ENCODE results near the gene STAC2. TPM values are rescaled to one million over a fixed set of nuclear protein-coding genes. Genes with fewer than 3 reads are reported as not detected.

The STAC2 gene
- polyA plus RNA-seq, 1 of the 3 experiments (the other 2 are of a cell fraction): 0.07 TPM

DNA sequence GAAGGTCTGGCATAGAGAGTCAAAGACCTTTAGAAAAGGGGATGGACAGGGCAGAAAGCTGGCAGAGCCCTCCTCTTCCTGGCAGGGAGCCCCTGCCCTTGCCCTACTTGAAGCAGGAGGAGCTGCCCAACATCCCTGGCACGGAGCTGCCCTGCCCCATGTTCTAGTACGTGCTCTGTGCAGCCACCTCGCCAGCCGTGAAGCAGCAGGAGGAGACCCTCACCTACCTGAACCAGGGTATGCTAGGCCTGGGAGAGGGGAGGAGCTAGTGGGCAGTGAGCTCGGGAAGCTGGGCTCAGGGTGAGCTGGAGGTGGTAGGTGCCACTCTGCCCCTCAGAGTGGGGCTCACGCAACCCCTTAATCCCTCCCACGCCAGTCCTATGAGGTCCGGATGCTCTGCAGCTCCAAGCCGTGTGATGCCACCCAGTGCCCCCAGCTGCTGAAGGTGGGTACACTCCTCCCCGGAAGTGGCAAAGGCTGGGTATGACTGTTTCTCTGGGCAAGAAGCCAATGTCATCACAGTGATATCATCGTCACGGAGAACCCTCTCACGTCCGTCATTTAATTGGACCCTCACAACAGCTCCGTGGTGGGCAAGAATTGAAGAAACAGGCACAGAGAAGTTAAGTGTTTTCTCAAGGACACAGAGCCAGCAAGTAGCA, 12.7 kb upstream of the STAC2 start:
- POLR2A ChIA-PET: interaction anchor here (0.7 to 1.4 kb wide), 3 partner anchors 31 to 38 kb away, joined by 3 to 9 read pairs (median 4); partner anchors contain the start of gene RPL19
- CTCF ChIA-PET: interaction anchor here (0.7 to 22.6 kb wide), 12 partner anchors 6 to 385 kb away, joined by 3 to 781 read pairs (median 4); partner anchors contain the start of genes CACNB1, RPL19 and STAC2

DNA sequence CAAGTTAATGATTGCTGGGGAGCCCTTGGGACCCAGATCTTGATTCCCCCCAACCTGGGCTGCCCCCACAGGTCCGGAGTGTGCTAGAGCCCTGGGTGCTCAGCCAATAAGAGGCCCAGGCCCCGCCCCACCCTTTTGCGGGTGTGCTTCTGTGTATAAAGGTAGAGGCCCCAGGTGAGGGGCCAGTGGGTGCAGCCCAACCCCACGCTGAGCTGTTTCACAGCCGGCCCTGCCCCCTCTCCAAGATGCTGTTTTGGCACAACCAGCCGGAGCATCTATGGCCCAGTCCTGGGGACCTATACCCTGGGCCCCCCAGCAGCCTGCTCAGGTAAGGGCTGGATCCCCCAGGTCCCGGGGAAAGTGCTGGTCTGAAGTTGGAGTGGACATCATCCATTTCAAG, 11.8 kb upstream of the STAC2 start:
- DNase-seq: no peak
- no peaks in the 10 kb centered on the region for H3F3A ChIP-seq (replicated peaks; ENCODE audit: insufficient read depth)
- H3K9ac ChIP-seq: no peak overlapping the region
- no peaks in the 10 kb centered on the region for H4K20me1 ChIP-seq (ENCODE audit: insufficient read depth)
- no peaks in the 10 kb centered on the region for H3K79me2 ChIP-seq (ENCODE audit: insufficient read depth)
- H2AFZ ChIP-seq (ENCODE audit: low read depth): no peak overlapping the region
- ChIA-PET CTCF (interaction anchor here (1.0 to 22.6 kb wide), 10 partner anchors 5 to 386 kb away, joined by 3 to 781 read pairs (median 13); partner anchors contain the start of genes CACNB1, RPL19 and STAC2), POLR2A (interaction anchor here (1.4 kb wide), 1 partner anchor 38 kb away, joined by 9 read pairs; the partner anchor contains the start of gene RPL19)
- H3K27ac ChIP-seq (ENCODE audit: low read depth in 2 of 2, low read length in 1 of 2): no peak overlapping the region
- H3K9me3 ChIP-seq: no peaks in the 10 kb centered on the region
- H3K36me3 ChIP-seq (replicated peaks in 1 of 2; ENCODE audit: control insufficient read depth in 1 of 2, insufficient read depth in 2 of 2, low read length in 1 of 2): no peaks in the 10 kb centered on the region
- H3K27me3 ChIP-seq (ENCODE audit: insufficient read depth): no peaks in the 10 kb centered on the region
- 92% methylated on average over 5 of the region's 7 CpGs for WGBS (ENCODE audit: low lambda C conversion rate)
- peaks cover 7 to 18% of the 10 kb centered on the region in 2 experiments; a peak in 1 of 4 replicates for H3K4me1 ChIP-seq (ENCODE audit: control insufficient read depth in 1 of 2, insufficient read depth in 2 of 2, low read depth in 1 of 2, low read length in 1 of 2)
- no peak overlapping the region for H3K4me3 ChIP-seq (ENCODE audit: low read depth in 2 of 2, low read length in 1 of 2)
- no peaks in the 10 kb centered on the region for H3K9me2 ChIP-seq
- no peak overlapping the region for H3K4me2 ChIP-seq
- no peak for TF ChIP-seq GATA2 (CRISPR knock-in tag; IDR thresholded peaks at IDR 0.05)
- no peak for TF ChIP-seq YY1 (IDR thresholded peaks at IDR 0.05; ENCODE audit: low read depth)
- TF ChIP-seq TCF12 (IDR thresholded peaks at IDR 0.05): no peak
- no peak for TF ChIP-seq EP300 (IDR thresholded peaks at IDR 0.05; ENCODE audit: borderline replicate concordance in 1 of 2, low read depth in 1 of 2, low read length in 1 of 2)
- TF ChIP-seq, protein P1, sequence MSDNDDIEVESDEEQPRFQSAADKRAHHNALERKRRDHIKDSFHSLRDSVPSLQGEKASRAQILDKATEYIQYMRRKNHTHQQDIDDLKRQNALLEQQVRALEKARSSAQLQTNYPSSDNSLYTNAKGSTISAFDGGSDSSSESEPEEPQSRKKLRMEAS (IDR thresholded peaks at IDR 0.05; ENCODE audit: low read depth): no peak
- TF ChIP-seq, protein P2, sequence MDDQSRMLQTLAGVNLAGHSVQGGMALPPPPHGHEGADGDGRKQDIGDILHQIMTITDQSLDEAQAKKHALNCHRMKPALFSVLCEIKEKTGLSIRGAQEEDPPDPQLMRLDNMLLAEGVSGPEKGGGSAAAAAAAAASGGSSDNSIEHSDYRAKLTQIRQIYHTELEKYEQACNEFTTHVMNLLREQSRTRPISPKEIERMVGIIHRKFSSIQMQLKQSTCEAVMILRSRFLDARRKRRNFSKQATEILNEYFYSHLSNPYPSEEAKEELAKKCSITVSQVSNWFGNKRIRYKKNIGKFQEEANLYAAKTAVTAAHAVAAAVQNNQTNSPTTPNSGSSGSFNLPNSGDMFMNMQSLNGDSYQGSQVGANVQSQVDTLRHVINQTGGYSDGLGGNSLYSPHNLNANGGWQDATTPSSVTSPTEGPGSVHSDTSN (IDR thresholded peaks at IDR 0.05): no peak
- no peak for TF ChIP-seq MXI1 (IDR thresholded peaks at IDR 0.05; ENCODE audit: low read depth, low read length)
- TF ChIP-seq, protein P3, sequence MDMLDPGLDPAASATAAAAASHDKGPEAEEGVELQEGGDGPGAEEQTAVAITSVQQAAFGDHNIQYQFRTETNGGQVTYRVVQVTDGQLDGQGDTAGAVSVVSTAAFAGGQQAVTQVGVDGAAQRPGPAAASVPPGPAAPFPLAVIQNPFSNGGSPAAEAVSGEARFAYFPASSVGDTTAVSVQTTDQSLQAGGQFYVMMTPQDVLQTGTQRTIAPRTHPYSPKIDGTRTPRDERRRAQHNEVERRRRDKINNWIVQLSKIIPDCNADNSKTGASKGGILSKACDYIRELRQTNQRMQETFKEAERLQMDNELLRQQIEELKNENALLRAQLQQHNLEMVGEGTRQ (IDR thresholded peaks at IDR 0.05; ENCODE audit: borderline replicate concordance, low read depth, low read length): no peak
- no peak for TF ChIP-seq CHD2 (IDR thresholded peaks at IDR 0.05; ENCODE audit: low read length, partially characterized antibody)
- TF ChIP-seq SMC3 (IDR thresholded peaks at IDR 0.05; ENCODE audit: low read depth, low read length): no peak
- TF ChIP-seq JUND (IDR thresholded peaks at IDR 0.05): no peak
- no peak for TF ChIP-seq EZH2phosphoT487 (IDR thresholded peaks at IDR 0.05; ENCODE audit: borderline replicate concordance, low read depth)
- no peak for TF ChIP-seq NFIC (IDR thresholded peaks at IDR 0.05; ENCODE audit: borderline replicate concordance)
- no peak for TF ChIP-seq FOSL2 (IDR thresholded peaks at IDR 0.05; ENCODE audit: borderline replicate concordance, low read depth)
- TF ChIP-seq RXRA (IDR thresholded peaks at IDR 0.05; ENCODE audit: borderline replicate concordance, low read depth): no peak

More for the DNA sequence above, 12.7 kb upstream of the STAC2 start:
- Histone ChIP-seq H3K9ac (no peak overlapping the region), H3K4me1 (ENCODE audit: control insufficient read depth in 1 of 2, insufficient read depth in 2 of 2, low read depth in 1 of 2, low read length in 1 of 2) (peaks cover 7 to 18% of the 10 kb centered on the region in 2 experiments; a peak in 1 of 4 replicates), H4K20me1 (ENCODE audit: insufficient read depth) (no peaks in the 10 kb centered on the region), H3K36me3 (replicated peaks in 1 of 2; ENCODE audit: control insufficient read depth in 1 of 2, insufficient read depth in 2 of 2, low read length in 1 of 2) (no peaks in the 10 kb centered on the region), H3K79me2 (ENCODE audit: insufficient read depth) (no peaks in the 10 kb centered on the region), H3K9me3 (no peaks in the 10 kb centered on the region), H3K27ac (ENCODE audit: low read depth in 2 of 2, low read length in 1 of 2) (no peak overlapping the region), H3F3A (replicated peaks; ENCODE audit: insufficient read depth) (no peaks in the 10 kb centered on the region), H2AFZ (ENCODE audit: low read depth) (no peak overlapping the region), H3K9me2 (no peaks in the 10 kb centered on the region), H3K4me3 (ENCODE audit: low read depth in 2 of 2, low read length in 1 of 2) (no peak overlapping the region), H3K27me3 (ENCODE audit: insufficient read depth) (no peaks in the 10 kb centered on the region), H3K4me2 (0 out of 2 replicates have a peak overlapping the region, but pooled peaks have one; percentile 18)
- 3% methylated on average over 8 of the region's 15 CpGs for WGBS (ENCODE audit: low lambda C conversion rate)
- TF ChIP-seq EP300 (IDR thresholded peaks at IDR 0.05; ENCODE audit: borderline replicate concordance in 1 of 2, low read depth in 1 of 2, low read length in 1 of 2) (no peak), TCF12 (IDR thresholded peaks at IDR 0.05) (0 out of 2 replicates have a peak, but pooled peaks have one; percentile 4), NFIC (IDR thresholded peaks at IDR 0.05; ENCODE audit: borderline replicate concordance) (peak; percentile 74), FOSL2 (IDR thresholded peaks at IDR 0.05; ENCODE audit: borderline replicate concordance, low read depth) (peak; percentile 27; the same call in 1 of the 2 replicates)
- TF ChIP-seq, protein P4, sequence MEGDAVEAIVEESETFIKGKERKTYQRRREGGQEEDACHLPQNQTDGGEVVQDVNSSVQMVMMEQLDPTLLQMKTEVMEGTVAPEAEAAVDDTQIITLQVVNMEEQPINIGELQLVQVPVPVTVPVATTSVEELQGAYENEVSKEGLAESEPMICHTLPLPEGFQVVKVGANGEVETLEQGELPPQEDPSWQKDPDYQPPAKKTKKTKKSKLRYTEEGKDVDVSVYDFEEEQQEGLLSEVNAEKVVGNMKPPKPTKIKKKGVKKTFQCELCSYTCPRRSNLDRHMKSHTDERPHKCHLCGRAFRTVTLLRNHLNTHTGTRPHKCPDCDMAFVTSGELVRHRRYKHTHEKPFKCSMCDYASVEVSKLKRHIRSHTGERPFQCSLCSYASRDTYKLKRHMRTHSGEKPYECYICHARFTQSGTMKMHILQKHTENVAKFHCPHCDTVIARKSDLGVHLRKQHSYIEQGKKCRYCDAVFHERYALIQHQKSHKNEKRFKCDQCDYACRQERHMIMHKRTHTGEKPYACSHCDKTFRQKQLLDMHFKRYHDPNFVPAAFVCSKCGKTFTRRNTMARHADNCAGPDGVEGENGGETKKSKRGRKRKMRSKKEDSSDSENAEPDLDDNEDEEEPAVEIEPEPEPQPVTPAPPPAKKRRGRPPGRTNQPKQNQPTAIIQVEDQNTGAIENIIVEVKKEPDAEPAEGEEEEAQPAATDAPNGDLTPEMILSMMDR (IDR thresholded peaks at IDR 0.05): no peak
- TF ChIP-seq, protein P2 (IDR thresholded peaks at IDR 0.05): 0 out of 2 replicates have a peak, but pooled peaks have one; percentile 4
- no peak for DNase-seq

All from SK-N-SH (cell line).